ENCODE data around the gene ENTR1.

ENTR1 gene

DNA sequence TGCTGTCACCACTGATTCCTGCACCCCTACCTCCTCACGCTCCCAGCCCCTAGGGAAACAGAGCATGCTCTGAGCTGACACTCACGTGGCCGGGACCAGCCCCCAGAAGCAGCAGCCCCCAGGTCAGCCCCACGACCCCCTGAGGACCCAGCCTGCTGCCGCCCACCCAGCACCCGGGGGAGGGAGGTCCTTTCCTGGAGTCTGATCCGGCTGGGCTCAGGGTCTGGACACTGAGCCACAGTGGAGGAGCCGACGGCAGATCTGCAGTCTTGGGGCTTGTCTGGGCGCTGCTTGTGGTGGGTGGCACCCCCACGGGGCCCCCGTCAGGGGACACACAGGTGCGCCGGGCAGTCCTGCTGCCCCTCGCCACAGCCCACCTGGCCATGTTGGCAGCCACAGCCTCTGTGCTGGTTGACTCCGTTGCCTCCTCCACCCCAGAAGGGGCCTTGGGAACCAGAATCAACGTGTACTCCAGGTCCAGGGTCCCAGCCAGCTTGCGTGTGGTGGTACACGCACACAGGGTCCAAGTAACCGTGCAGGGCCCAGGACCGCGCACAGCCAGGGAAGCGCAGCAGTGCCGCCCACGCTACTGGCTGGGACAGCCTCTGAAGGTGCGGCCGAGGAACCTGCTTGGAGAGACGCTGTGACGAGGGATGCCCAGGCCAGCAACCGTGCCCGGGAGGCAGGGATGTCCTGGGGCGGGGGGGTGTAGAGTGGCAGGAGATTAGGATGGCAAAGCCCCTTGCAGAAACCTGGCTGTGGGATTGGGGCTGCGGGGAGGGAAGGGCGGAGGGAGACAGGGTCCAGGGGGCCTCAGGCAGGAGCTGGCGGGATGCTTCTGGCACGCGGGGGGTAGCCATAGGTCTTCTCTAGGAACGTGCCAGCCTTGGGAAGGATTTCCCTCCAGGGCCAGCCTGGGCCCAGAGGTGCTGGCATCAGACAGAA is 50.4 kb downstream of the ENTR1 start:
- DNase-seq: no peak

DNA sequence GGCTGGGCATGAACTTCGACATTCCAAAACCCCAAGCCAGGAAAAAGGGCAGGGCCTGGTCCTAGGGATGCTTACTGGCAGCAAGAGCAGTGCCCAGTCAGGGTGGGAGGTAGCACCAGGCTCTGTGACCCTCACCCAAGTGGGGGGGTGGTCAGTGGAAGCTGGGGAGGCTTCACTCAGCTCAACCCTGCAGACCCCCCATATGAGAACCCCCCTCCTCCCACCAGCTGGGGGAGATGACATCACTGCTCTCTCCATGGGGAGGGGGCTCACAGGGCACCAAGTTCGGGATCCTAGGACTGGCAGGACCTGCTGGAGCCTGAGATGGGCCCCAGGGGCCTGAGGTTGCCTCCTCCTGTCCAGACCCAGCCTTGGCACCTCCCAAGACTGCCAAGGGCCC is 51.5 kb downstream of the ENTR1 start:
- DNase-seq: no peak

DNA sequence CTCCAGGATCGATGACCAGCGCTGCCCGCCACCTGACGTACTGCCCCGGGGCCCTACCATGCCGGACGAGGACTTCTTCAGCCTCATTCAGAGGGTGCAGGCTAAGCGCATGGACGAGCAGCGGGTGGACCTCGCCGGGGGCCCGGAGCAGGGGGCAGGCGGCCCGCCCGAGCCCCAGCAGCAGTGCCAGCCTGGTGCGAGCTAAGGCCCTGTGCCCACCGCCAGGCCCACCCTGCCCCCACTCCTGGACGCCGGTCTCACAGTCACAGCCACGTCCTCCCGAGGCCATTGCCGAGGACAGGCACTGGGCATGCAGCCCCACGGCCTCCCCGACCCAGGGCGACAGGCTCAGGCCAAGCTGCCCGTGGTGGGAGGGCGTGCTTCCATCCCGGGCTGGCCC is 52.4 kb downstream of the ENTR1 start:
- DNase-seq: no peak

DNA sequence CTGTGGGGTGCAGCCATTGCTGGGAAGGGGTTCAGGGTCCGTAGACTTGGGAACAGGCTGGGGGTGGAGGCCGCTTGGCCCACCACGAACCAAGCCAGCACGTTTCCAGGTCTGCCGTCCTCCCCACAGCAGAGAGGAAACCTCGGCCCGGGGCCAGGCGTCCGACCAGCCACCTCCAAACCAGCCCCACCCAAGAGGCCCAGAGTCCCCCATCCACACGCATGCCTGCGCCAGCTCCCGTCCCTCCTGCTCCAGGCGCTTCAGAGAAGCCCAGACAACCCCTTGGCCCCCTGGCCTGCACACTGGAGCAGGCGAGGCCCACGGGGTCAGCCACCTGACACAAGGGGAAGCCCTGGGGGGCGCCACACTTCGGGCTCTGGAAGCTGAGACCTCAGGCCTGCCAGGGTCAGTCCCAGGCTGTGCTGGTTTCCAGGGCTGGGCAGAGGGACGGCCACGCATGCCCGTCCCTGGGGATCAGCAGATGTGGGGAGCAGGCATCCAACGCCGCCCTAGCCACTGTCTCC is 53.1 kb downstream of the ENTR1 start:
- DNase-seq: no peak

DNA sequence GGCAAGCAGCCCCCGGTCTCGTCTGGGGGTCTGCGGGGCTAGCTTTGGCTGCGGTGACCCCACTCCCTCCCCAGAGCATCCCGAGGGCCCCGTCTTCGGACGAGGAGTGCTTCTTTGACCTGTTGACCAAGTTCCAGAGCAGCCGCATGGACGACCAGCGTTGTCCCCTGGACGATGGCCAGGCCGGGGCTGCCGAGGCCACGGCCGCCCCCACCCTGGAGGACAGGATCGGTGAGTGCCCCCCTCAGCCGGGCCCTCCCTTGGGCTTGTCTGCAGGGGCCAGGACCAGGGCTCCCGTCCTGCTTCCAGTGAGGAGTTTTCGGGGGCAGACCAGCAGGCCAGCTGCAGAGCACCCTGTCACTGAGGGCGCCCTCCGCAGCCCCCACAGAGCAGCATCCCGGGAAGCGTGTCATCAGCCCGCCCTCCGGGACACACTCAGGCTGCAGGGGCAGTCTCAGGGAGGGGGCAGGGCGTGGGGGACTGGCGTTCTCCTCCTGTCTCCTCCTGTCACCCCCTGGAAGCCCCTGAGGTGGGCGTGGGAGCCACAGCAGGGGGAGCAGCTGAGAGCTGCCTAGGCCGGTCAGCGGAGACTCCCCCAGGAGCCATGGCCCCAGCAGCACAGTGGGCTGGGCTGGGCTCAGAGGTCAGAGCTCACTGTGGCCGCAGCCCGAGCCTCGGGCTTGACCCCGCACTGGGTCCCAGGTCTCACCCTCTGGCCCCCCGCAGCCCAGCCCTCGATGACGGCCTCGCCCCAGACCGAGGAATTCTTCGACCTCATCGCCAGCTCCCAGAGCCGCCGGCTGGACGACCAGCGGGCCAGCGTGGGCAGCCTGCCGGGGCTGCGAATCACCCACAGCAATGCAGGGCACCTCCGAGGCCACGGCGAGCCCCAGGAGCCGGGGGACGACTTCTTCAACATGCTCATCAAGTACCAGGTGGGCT is 54.5 kb downstream of the ENTR1 start:
- DNase-seq: no peak

DNA sequence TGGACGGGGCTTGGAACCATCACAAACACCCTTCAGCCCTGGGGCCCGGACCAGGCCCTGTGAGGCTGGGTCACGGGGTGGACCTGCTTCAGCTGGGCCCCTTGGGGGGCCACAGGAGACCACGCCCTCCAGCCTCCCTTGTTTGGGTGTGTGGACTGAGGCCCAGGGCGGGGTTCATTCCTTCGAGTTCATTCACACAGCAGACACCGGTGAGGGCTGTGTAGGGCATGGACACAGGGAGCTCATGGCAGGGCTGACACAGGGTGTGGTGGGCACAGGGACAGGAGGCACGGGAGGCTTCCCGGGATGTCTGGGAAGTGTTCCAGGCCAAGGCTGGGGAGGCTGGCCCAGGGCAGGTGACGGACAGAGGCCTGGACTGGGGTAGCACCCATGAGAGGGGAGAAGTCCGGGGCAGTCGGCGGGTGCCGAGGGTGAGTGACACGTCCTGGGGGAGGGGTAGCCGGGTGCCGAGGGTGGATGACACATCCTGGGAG is 55.8 kb downstream of the ENTR1 start:
- DNase-seq: no peak

DNA sequence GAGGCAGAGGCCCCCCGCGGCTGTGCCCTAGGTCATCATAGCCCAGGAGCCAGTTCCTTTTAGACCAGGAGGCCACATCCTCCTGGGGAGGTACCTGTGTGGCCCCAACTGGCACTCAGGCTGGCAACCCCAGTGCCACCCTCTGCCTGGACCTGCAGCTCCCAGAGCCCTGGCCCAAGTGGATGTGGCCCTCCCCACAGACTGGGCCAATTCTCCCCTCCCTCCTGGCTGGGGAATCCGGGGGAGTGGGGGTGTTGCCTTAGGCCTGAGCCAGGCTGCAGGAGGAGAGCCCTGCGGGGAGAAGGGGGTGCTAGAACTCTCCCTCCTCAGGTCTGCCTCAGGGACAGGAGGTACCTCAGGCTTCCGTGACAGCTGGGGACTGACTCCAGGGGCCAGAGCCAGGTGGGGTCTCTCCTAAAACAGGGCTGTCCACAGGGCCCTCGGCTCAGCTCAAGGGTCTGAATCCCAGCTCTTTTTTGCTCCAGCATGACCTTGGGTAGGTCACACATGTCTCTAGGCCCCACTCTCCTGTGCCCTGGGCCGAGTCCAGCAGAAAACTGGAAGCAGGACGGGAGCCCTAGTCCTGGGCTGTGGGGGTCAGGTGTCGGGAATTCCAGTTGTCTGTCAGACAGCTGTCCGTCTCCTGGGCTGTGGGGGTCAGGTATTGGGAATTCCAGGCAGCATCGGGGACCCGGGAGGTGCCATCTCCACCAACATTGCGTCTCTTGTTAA is 56.5 kb downstream of the ENTR1 start:
- DNase-seq: no peak

DNA sequence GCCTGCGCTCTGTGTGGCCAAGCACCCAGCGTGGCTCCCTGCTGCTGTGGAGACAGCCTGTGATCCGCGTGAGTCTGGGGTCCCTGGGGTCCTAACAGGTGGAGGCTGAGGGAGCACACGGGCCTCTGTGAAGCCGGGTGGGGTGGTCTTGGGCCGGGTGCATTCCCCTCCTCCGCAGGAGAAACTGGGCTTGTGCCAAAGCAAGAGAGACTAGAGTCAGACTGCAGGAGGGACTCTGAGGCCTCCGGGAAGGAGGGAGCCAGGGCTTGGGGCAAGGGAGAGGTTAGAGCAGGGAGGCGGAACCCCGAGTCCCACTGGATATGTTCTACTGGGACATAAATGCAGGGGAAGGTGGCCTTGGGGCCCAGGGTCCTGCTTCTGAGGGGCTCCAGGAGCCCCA is 57.3 kb downstream of the ENTR1 start:
- DNase-seq: no peak

DNA sequence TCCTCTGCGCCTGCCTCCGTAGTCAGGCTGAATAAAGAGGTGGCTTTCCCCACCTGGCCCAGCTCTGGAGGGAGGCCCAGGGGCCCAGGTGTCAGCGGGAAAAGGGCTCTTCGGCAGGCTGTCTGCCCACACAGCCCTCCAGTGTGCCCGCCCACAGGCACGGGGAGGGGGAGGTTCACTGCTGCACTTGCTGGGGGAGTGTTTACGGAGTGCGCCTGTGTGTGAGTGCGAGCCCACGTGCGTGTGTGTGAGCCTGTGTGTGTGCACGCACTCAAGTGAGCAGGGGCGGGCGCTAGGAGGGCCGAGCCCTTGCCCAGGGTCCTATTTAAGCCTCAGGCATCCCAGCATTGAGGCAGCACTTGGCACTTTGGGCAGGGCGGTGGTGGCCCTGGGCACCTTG is 57.7 kb downstream of the ENTR1 start:
- no peak for DNase-seq

All from activated naive CD4-positive, alpha-beta T cell treated with anti-CD3 and anti-CD28 coated beads, Interleukin-2, amount 50 U/mL, for 16 hours (primary cell).